ENCODE results near the gene GAPDHS. TPM values are rescaled to one million over a fixed set of nuclear protein-coding genes. Genes with fewer than 3 reads are reported as not detected.

Gene GAPDHS
- total and polyA plus RNA-seq, 2 experiments from 2014 or later = not detected

DNA sequence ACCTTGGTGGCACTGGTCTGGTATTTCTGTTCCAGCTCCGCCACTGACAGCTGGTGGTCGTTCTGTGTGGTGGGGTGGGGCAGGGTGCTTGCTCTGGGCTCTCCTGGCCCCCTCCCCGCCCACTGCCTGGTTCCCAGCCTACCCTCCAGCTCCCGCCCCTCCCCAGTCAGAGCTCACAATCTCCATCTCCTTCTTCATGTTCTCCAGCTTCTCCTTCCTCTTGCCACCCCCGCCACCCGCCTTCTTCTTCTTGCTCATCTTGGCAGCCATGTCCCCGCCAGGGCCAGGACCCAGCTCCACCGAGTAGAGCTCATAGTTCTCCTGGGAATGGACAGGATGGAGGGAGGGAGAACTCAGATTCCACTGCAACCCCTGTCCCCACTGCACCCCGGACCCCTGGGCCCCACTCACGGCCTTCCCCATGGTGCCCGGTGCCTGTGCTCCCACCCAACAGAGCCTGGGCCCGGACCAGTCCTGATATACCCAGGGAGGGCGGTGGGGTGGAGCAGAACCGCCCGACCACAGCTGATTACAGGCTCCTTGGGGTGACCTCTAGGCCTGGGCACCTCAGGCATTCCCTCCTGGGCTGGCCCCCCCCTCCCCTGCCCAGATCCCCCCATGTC is 30.1 kb downstream of the GAPDHS start, which contains the start of gene ATP4A:
TSS of gene ATP4A (minus strand) at position 452 of the 623 bp plus-strand sequence. CDS start at position 423, 29 bp downstream.
- no peak within 1 kb of the TSS for H2AFZ ChIP-seq
- H3K27ac ChIP-seq = no peak within 1 kb of the TSS
- H3K4me3 ChIP-seq = no peak within 1 kb of the TSS
- no peaks in the 10 kb centered on the region for H4K20me1 ChIP-seq (ENCODE audit: insufficient read depth)
- H3F3A ChIP-seq (ENCODE audit: insufficient read depth) = no peaks in the 10 kb centered on the region
- DNase-seq = no peak
- TF ChIP-seq EZH2phosphoT487 (IDR thresholded peaks at IDR 0.05; ENCODE audit: insufficient read depth, low read depth) (no peak), EZH2 (IDR thresholded peaks at IDR 0.05; ENCODE audit: insufficient read depth, poor library complexity, severe bottlenecking) (no peak)
- H3K9ac ChIP-seq = no peak within 1 kb of the TSS
- H3K9me2 ChIP-seq (ENCODE audit: insufficient read depth) = no peaks in the 10 kb centered on the region
- no peaks in the 10 kb centered on the region for H3K36me3 ChIP-seq (ENCODE audit: low read depth)
- 45 to 51% methylated on average over 14 to 15 of the region's 15 CpGs for WGBS, 2 experiments (ENCODE audit: low coverage in 1 of 2, low lambda C conversion rate in 2 of 2, missing lambda C conversion rate in 2 of 2)
- in situ Hi-C loops (cut with MboI) = no loop called here
- no peaks in the 10 kb centered on the region for H3K4me1 ChIP-seq (ENCODE audit: insufficient read depth)
- H3K27me3 ChIP-seq (replicated peaks; ENCODE audit: insufficient read depth) = 0 out of 2 replicates have a peak, but pooled peaks cover 14% of the 10 kb centered on the region
- H3K79me2 ChIP-seq (ENCODE audit: insufficient read depth) = no peaks in the 10 kb centered on the region
- H3K9me3 ChIP-seq (ENCODE audit: low read depth) = no peaks in the 10 kb centered on the region
- H3K4me2 ChIP-seq (ENCODE audit: unreplicated experiment) = no peak within 1 kb of the TSS

DNA sequence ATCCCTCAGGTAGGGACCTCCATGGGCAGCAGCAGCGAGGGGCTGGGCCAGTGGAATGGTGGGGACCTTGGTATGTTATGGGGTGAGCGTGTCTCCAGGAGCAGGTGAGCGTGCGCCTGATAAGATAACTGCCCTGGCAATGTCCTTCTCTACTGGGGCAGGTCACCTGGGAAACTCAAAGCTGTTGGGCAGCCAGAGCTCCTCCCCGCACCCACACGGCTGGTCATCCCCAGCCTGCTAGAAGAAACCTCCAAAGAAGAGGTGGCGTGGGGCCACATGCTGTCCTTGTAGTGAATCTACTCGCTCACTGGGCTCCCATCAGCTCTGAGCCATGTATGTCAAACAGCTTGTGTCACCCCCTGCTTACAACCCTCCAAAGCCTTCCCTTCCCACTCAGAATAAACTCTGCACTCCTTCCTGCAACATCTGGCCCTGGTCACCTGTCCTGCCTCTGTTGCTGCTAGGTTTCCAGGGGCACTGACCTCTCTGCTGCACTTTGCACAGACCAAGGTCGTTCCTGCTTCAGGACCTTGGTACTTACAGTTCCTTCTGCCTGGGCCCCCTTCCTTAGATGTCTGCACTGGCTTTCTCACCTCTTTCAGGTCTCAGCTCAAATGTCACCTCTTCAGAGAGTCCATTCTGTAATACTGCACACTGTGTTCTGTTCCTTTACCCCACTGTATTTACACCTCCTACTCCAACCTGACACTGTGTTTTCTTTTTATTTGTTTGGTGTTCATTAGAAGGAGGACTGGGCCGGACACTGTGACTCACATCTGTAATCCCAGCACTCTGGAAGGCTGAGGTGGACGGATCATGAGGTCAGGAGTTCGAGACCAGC is 32.0 kb downstream of the GAPDHS start:
- in situ Hi-C loops (cut with MboI) = no loop called here

DNA sequence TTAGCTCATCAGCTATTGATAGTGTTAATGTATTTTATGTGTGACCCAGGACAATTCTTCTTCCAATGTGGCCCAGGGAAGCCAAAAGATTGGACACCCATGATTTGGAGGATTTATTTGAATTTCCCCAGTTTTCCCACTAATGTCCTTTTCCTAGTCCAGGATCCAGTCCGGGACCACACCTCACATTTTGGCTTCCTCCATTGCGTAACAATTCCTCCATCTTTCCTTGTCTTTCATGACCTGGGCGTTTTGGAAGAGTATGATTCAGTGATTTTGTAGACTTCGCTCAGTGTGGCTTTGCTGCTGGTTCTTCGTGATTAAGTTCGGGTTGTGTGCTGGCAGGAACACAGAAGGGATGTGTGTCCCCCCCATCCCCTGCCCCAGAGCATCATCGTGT is 33.5 kb downstream of the GAPDHS start:
- 0 out of 2 replicates have a peak, but pooled peaks cover 16% of the 10 kb centered on the region for H3K27me3 ChIP-seq (replicated peaks; ENCODE audit: insufficient read depth)
- no peak overlapping the region for H2AFZ ChIP-seq

More for the DNA sequence above, 32.0 kb downstream of the GAPDHS start:
- Histone ChIP-seq H3K4me3 (no peak overlapping the region), H4K20me1 (ENCODE audit: insufficient read depth) (no peaks in the 10 kb centered on the region), H3K36me3 (ENCODE audit: low read depth) (no peaks in the 10 kb centered on the region), H2AFZ (no peak overlapping the region), H3K9me2 (ENCODE audit: insufficient read depth) (no peaks in the 10 kb centered on the region), H3K9me3 (ENCODE audit: low read depth) (no peaks in the 10 kb centered on the region), H3K4me1 (ENCODE audit: insufficient read depth) (no peaks in the 10 kb centered on the region), H3F3A (ENCODE audit: insufficient read depth) (no peaks in the 10 kb centered on the region), H3K4me2 (ENCODE audit: unreplicated experiment) (no peak overlapping the region), H3K27me3 (replicated peaks; ENCODE audit: insufficient read depth) (0 out of 2 replicates have a peak, but pooled peaks cover 12% of the 10 kb centered on the region), H3K9ac (no peak overlapping the region), H3K27ac (no peak overlapping the region), H3K79me2 (ENCODE audit: insufficient read depth) (no peaks in the 10 kb centered on the region)
- TF ChIP-seq EZH2phosphoT487 (IDR thresholded peaks at IDR 0.05; ENCODE audit: insufficient read depth, low read depth) (no peak), EZH2 (IDR thresholded peaks at IDR 0.05; ENCODE audit: insufficient read depth, poor library complexity, severe bottlenecking) (no peak)
- no peak for DNase-seq
- 50 to 51% methylated on average over 12 of the region's 12 CpGs for WGBS, 2 experiments (ENCODE audit: low coverage in 1 of 2, low lambda C conversion rate in 2 of 2, missing lambda C conversion rate in 2 of 2)

DNA sequence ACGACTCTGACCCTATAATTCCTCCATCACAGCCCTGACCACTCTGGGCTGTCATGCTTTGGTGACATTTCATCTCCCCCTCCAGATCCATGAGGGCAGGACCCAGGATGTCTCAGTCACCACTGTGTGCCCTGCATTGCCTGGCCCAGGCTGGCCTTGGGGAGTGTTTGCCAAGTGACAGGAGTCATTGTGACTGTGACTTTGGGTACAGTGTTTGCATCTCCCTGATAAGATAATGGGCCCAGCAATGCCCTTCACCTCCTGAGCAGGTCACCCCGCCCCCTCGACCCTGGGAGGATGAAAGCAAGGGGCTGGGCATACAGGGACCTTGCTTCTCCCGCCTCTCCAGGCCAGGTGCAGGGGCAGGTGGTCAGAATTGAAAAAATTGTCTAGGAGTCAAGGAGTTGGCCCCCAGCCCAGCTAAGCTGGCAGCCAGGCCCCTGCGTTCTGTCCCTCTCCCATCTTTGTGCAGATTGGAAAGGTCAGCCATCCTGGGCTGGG is 36.1 kb downstream of the GAPDHS start:
- Histone ChIP-seq H3K9ac (no peak overlapping the region), H3K9me2 (ENCODE audit: insufficient read depth) (no peaks in the 10 kb centered on the region), H3K4me2 (ENCODE audit: unreplicated experiment) (no peak overlapping the region), H3F3A (ENCODE audit: insufficient read depth) (no peaks in the 10 kb centered on the region), H3K79me2 (ENCODE audit: insufficient read depth) (no peaks in the 10 kb centered on the region), H3K4me1 (ENCODE audit: insufficient read depth) (no peaks in the 10 kb centered on the region), H3K4me3 (no peak overlapping the region), H3K9me3 (ENCODE audit: low read depth) (no peaks in the 10 kb centered on the region), H3K27ac (no peak overlapping the region), H4K20me1 (ENCODE audit: insufficient read depth) (no peaks in the 10 kb centered on the region), H2AFZ (no peak overlapping the region), H3K36me3 (ENCODE audit: low read depth) (no peaks in the 10 kb centered on the region), H3K27me3 (replicated peaks; ENCODE audit: insufficient read depth) (0 out of 2 replicates have a peak, but pooled peaks cover 18% of the 10 kb centered on the region)
- TF ChIP-seq EZH2 (IDR thresholded peaks at IDR 0.05; ENCODE audit: insufficient read depth, poor library complexity, severe bottlenecking) (no peak), EZH2phosphoT487 (IDR thresholded peaks at IDR 0.05; ENCODE audit: insufficient read depth, low read depth) (no peak)
- DNase-seq = no peak
- in situ Hi-C loops (cut with MboI) = no loop called here
- WGBS, 2 experiments (ENCODE audit: low coverage in 1 of 2, low lambda C conversion rate in 2 of 2, missing lambda C conversion rate in 2 of 2) = 28 to 50% methylated on average over 5 of the region's 5 CpGs

More for the DNA sequence above, 33.5 kb downstream of the GAPDHS start:
- no peaks in the 10 kb centered on the region for H3K4me1 ChIP-seq (ENCODE audit: insufficient read depth)
- H3K9ac ChIP-seq = no peak overlapping the region
- H3K9me3 ChIP-seq (ENCODE audit: low read depth) = no peaks in the 10 kb centered on the region
- 59 to 61% methylated on average over 7 of the region's 7 CpGs for WGBS, 2 experiments (ENCODE audit: low coverage in 1 of 2, low lambda C conversion rate in 2 of 2, missing lambda C conversion rate in 2 of 2)
- no peak overlapping the region for H3K27ac ChIP-seq
- no peak overlapping the region for H3K4me2 ChIP-seq (ENCODE audit: unreplicated experiment)
- DNase-seq = no peak
- H3K36me3 ChIP-seq (ENCODE audit: low read depth) = no peaks in the 10 kb centered on the region
- no peak overlapping the region for H3K4me3 ChIP-seq
- TF ChIP-seq EZH2 (IDR thresholded peaks at IDR 0.05; ENCODE audit: insufficient read depth, poor library complexity, severe bottlenecking) (no peak), EZH2phosphoT487 (IDR thresholded peaks at IDR 0.05; ENCODE audit: insufficient read depth, low read depth) (no peak)
- H3F3A ChIP-seq (ENCODE audit: insufficient read depth) = no peaks in the 10 kb centered on the region
- no peaks in the 10 kb centered on the region for H3K9me2 ChIP-seq (ENCODE audit: insufficient read depth)
- no peaks in the 10 kb centered on the region for H4K20me1 ChIP-seq (ENCODE audit: insufficient read depth)
- no peaks in the 10 kb centered on the region for H3K79me2 ChIP-seq (ENCODE audit: insufficient read depth)
- in situ Hi-C loops (cut with MboI) = no loop called here

Data from GM23248 (cell line).